Thyroid gland (tissue), 4 donors: ENCODE data around the gene ZDHHC17.

Experiments
- CTCF ChIP-seq, 6 experiments: fragments of 200-600 bp in 3 of 6; fragments of 450-650 bp in 3 of 6; sonication (generic) in 3 of 6; IDR thresholded peaks; one replicate each; pipeline ENCODE4 v1.5.1; 2016 to 2019; ENCODE audit warnings: antibody characterized with exemption in 6 of 6, mild to moderate bottlenecking in 2 of 6, inconsistent platforms in 1 of 6, moderate library complexity in 1 of 6
- POLR2A ChIP-seq, 2 donors: fragments of 450-650 bp; IDR thresholded peaks; one replicate each; pipeline ENCODE4 v1.6.1; 2017; ENCODE audit warnings: antibody characterized with exemption in 2 of 2, mild to moderate bottlenecking in 2 of 2, moderate library complexity in 1 of 2

GRCh38 chr12:76746516-76746915 is 17.4 kb upstream of the ZDHHC17 start:
- no peak for TF ChIP-seq POLR2A (IDR thresholded peaks at IDR 0.05)
- TF ChIP-seq CTCF (IDR thresholded peaks at IDR 0.05) = no peak
